H1 (cell line): ENCODE measurements around the gene WSCD2. TPM values are rescaled to one million over a fixed set of nuclear protein-coding genes. Genes with fewer than 3 reads are reported as not detected.

Experiments used
- CTCF ChIA-PET: fragments of 300-600 bp; sonication (Branson Sonifier 250); formaldehyde crosslinking; loops from one replicate; lab custom pipeline; 2021; ENCODE audit not compliant: partially characterized antibody; lab: Charles Lee
- POLR2A ChIA-PET: fragments of 300-600 bp; sonication (Branson Sonifier 250); formaldehyde crosslinking; loops from one replicate; lab custom pipeline; 2021; ENCODE audit warnings: inconsistent platforms; ENCODE audit not compliant: partially characterized antibody; lab: Charles Lee
- DNase-seq, 2 experiments: peaks; one replicate each; pipeline versions ENCODE4 v3.0.0 to v3.0.0-alpha.2; 2010 to 2022; ENCODE audit warnings: low spot score in 2 of 2, low read depth in 1 of 2, mixed read lengths in 1 of 2
- FAIRE-seq: peaks from 2 replicates; lab custom pipeline; 2011; peaks lifted over from hg19 to GRCh38; lab: Jason Lieb, UNC
- H2AFZ ChIP-seq: 2 replicates; pipeline ENCODE4 v1.8.1; 2012; ENCODE audit warnings: low read length, inconsistent platforms
- H2AK5ac ChIP-seq: 2 replicates; pipeline ENCODE4 v1.6.1; 2013; ENCODE audit warnings: low read depth, low read length
- H2BK120ac ChIP-seq: replicated peaks from 2 replicates; pipeline ENCODE3; 2013; ENCODE audit warnings: low read depth, low read length, inconsistent platforms
- H2BK12ac ChIP-seq: 2 replicates; pipeline ENCODE4 v1.6.1; 2013; ENCODE audit warnings: low read depth, low read length
- H2BK15ac ChIP-seq: 2 replicates; pipeline ENCODE4 v1.6.1; 2013; ENCODE audit warnings: low read length
- H2BK20ac ChIP-seq: 2 replicates; pipeline ENCODE4 v1.6.1; 2013; ENCODE audit warnings: low read length
- H2BK5ac ChIP-seq: 2 replicates; pipeline ENCODE4 v1.6.1; 2013; ENCODE audit warnings: low read depth, low read length
- H3K14ac ChIP-seq: 2 replicates; pipeline ENCODE4 v1.6.1; 2013; ENCODE audit warnings: inconsistent platforms; ENCODE audit not compliant: insufficient read length
- H3K18ac ChIP-seq: 2 replicates; pipeline ENCODE4 v1.6.1; 2013; ENCODE audit warnings: low read length; ENCODE audit errors: extremely low read depth
- H3K23ac ChIP-seq: 2 replicates; pipeline ENCODE4 v1.6.1; 2013; ENCODE audit warnings: inconsistent platforms; ENCODE audit not compliant: insufficient read length
- H3K23me2 ChIP-seq: 2 replicates; pipeline ENCODE4 v1.6.1; 2013; ENCODE audit warnings: low read depth, low read length
- H3K27ac ChIP-seq: 2 replicates; pipeline ENCODE4 v1.6.1; 2011; ENCODE audit warnings: low read depth, low read length, inconsistent platforms
- H3K27me3 ChIP-seq, 4 experiments: replicated peaks in 1 of 4; 1 replicate in 1 of 4; 2 replicates in 3 of 4; pipeline versions ENCODE4 v1.6.1 to v1.8.1; 2011 to 2013; ENCODE audit warnings: low read length in 3 of 4, mild to moderate bottlenecking in 3 of 4, inconsistent platforms in 2 of 4, mixed read lengths in 2 of 4, moderate library complexity in 1 of 4; ENCODE audit not compliant: control insufficient read depth in 3 of 4, insufficient read depth in 3 of 4; ENCODE audit errors: extremely low read depth in 1 of 4
- H3K36me3 ChIP-seq, 4 experiments: 2 replicates each; pipeline versions ENCODE4 v1.6.1 to v1.8.1; 2011 to 2013; ENCODE audit warnings: mild to moderate bottlenecking in 4 of 4, low read length in 3 of 4, moderate library complexity in 2 of 4, control low read depth in 1 of 4, inconsistent platforms in 1 of 4; ENCODE audit not compliant: insufficient read depth in 4 of 4, control insufficient read depth in 2 of 4
- H3K4ac ChIP-seq: replicated peaks from 2 replicates; pipeline ENCODE3; 2013; ENCODE audit warnings: low read length, low read depth, mixed read lengths, inconsistent platforms; ENCODE audit not compliant: insufficient read length
- H3K4me1 ChIP-seq, 4 experiments: replicated peaks in 1 of 4; 1 replicate in 1 of 4; 2 replicates in 3 of 4; pipeline versions ENCODE4 v1.6.1 to v1.8.1; 2011 to 2013; ENCODE audit warnings: low read length in 3 of 4, inconsistent platforms in 2 of 4, mixed read lengths in 1 of 4; ENCODE audit not compliant: insufficient read depth in 4 of 4, control insufficient read depth in 3 of 4
- H3K4me2 ChIP-seq, 2 experiments: 2 replicates each; pipeline versions ENCODE4 v1.6.1 to v1.8.1; 2011 to 2013; ENCODE audit warnings: low read depth in 2 of 2, low read length in 2 of 2, control low read depth in 1 of 2, inconsistent platforms in 1 of 2, mild to moderate bottlenecking in 1 of 2; ENCODE audit not compliant: insufficient read depth in 1 of 2
- H3K4me3 ChIP-seq, 4 experiments: fragments of 200-600, 300-600 bp in 1 of 4; sonication (generic), shearing (Covaris generic), sonication (Bioruptor Twin) in 1 of 4; 2 replicates each; pipeline versions ENCODE4 v1.5.1 to v1.8.1; 2011 to 2016; ENCODE audit warnings: low read length in 4 of 4, low read depth in 3 of 4, control low read depth in 2 of 4, inconsistent platforms in 2 of 4, mild to moderate bottlenecking in 2 of 4, mixed read lengths in 1 of 4, moderate library complexity in 1 of 4; ENCODE audit not compliant: insufficient read depth in 2 of 4; ENCODE audit errors: extremely low read depth in 1 of 4
- H3K56ac ChIP-seq: replicated peaks from 2 replicates; pipeline ENCODE3; 2013; ENCODE audit warnings: low read depth, mild to moderate bottlenecking, mixed read lengths, low read length, inconsistent platforms; ENCODE audit not compliant: insufficient read length
- H3K79me1 ChIP-seq: 2 replicates; pipeline ENCODE4 v1.6.1; 2013; ENCODE audit warnings: low read depth, low read length, control low read depth
- H3K79me2 ChIP-seq, 2 experiments: 2 replicates each; pipeline versions ENCODE4 v1.6.1 to v1.8.1; 2012 to 2013; ENCODE audit warnings: low read length in 2 of 2, mild to moderate bottlenecking in 2 of 2, inconsistent platforms in 1 of 2; ENCODE audit not compliant: insufficient read depth in 2 of 2, control insufficient read depth in 1 of 2
- H3K9ac ChIP-seq, 4 experiments: replicated peaks in 1 of 4; 1 replicate in 1 of 4; 2 replicates in 3 of 4; pipeline versions ENCODE4 v1.6.1 to v1.8.1; 2011 to 2013; ENCODE audit warnings: low read depth in 3 of 4, low read length in 3 of 4, control low read depth in 2 of 4, mild to moderate bottlenecking in 2 of 4, moderate library complexity in 2 of 4, inconsistent platforms in 1 of 4; ENCODE audit errors: extremely low read depth in 1 of 4
- H3K9me3 ChIP-seq, 2 experiments: 2 replicates each; pipeline versions ENCODE4 v1.6.1 to v1.8.1; 2012 to 2013; ENCODE audit warnings: mild to moderate bottlenecking in 2 of 2, moderate library complexity in 2 of 2, control low read depth in 1 of 2, inconsistent platforms in 1 of 2, low read depth in 1 of 2, low read length in 1 of 2, mixed read lengths in 1 of 2; ENCODE audit not compliant: insufficient read depth in 2 of 2
- H4K20me1 ChIP-seq, 2 experiments: replicated peaks in 1 of 2; 2 replicates each; pipeline versions ENCODE3 to v1.8.1; 2011 to 2013; ENCODE audit warnings: inconsistent platforms in 2 of 2, low read length in 2 of 2, mild to moderate bottlenecking in 1 of 2; ENCODE audit not compliant: insufficient read depth in 2 of 2, control insufficient read depth in 1 of 2
- H4K5ac ChIP-seq: 2 replicates; pipeline ENCODE4 v1.6.1; 2013; ENCODE audit warnings: low read length, low read depth, mixed read lengths, inconsistent platforms; ENCODE audit not compliant: insufficient read length
- H4K8ac ChIP-seq: 2 replicates; pipeline ENCODE4 v1.8.0; 2013; ENCODE audit warnings: mild to moderate bottlenecking, moderate library complexity, low read length, inconsistent platforms; ENCODE audit not compliant: insufficient read depth; ENCODE audit errors: extremely low read depth
- H4K91ac ChIP-seq: replicated peaks from 2 replicates; pipeline ENCODE3; 2013; ENCODE audit warnings: low read length, mixed read lengths, inconsistent platforms; ENCODE audit not compliant: insufficient read length
- JUND ChIP-seq: IDR thresholded peaks from 2 replicates; pipeline ENCODE4 v1.6.1; 2011; ENCODE audit warnings: mild to moderate bottlenecking, improper control_type of control experiment, low read length
- WGBS, 2 experiments: shearing (Covaris generic) in 1 of 2; methylation state at CpG; one replicate each; pipeline versions ENCODE4 v1.1.6 to v1.1.7; 2013 to 2015; ENCODE audit warnings: low lambda C conversion rate in 2 of 2, mixed read lengths in 2 of 2, inconsistent platforms in 1 of 2, low coverage in 1 of 2, missing lambda C conversion rate in 1 of 2; ENCODE audit not compliant: insufficient replicate concordance in 2 of 2, insufficient coverage in 1 of 2, insufficient read length in 1 of 2; ENCODE audit errors: extremely low coverage in 1 of 2, missing lambda C conversion rate in 1 of 2; 5-methylcytosine and 5-hydroxymethylcytosine counted together
- polyA plus RNA-seq, 7 experiments: library from polyadenylated mRNA; depleted of rRNA in 3 of 7; stranded (reverse) in 5 of 7; unstranded in 2 of 7; fragments of >200 nt in 5 of 7; fragments of 200-250 nt in 2 of 7; gene quantifications; 1 replicate in 5 of 7; 2 replicates in 1 of 7; 4 replicates in 1 of 7; pipeline versions ENCODE4 v1.2.1 to v1.2.3, GENCODE V29; 2011 to 2013; ENCODE audit warnings: missing spikeins in 2 of 7, mixed read lengths in 2 of 7
- total RNA-seq: library from RNA; stranded (reverse); fragmentation: NEBNext Ultra II Directional; extraction: Animal tissue kit (Norgen Biotek cat#: 25700); gene quantifications from 2 replicates; pipeline ENCODE4 v1.2.1, GENCODE V29; 2021

WSCD2 gene
- total and polyA plus RNA-seq, 2 of the 8 experiments (the other 6 are each of a cell fraction or from before 2014, with no cell fraction given), result 1.3 to 2.2 TPM

DNA sequence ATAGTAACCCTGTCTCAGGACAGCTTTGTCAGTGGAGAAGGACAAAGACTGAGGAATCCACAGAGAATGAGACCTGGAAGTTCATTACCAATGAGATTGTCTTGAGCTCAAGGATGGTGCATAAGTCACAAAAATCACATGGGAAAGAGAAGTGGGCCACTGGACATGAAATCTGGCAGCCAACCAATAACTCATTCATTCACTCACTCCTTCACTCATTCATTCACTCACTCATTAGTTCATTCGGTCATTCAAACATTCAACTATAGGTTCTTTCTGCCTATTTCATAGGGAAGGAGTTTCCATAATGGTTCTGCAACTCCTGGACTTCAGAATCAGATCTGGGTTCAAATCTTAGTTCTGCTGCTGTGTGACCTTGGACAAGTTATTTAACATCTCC lies 18.2 kb upstream of the WSCD2 start:
- FAIRE-seq (no peak), DNase-seq (no peak)
- Histone ChIP-seq H3K4ac (no peak overlapping the region), H3K36me3 (no peaks in the 10 kb centered on the region), H3K9me3 (no peaks in the 10 kb centered on the region), H3K79me1 (no peaks in the 10 kb centered on the region), H2BK15ac (peak overlapping the region; percentile 66; the same call in 1 of the 2 replicates), H2BK12ac (no peak overlapping the region), H4K5ac (no peak overlapping the region), H3K23ac (no peak overlapping the region), H2AFZ (no peak overlapping the region), H2BK20ac (no peak overlapping the region), H3K4me3 (no peak overlapping the region), H3K9ac (no peak overlapping the region), H2AK5ac (no peak overlapping the region), H3K27ac (no peak overlapping the region), H3K4me1 (peaks cover 4 to 15% (median 12%) of the 10 kb centered on the region in 4 experiments), H3K18ac (no peak overlapping the region), H4K8ac (no peak overlapping the region), H2BK5ac (no peak overlapping the region), H4K20me1 (no peaks in the 10 kb centered on the region), H3K4me2 (no peak overlapping the region), H3K14ac (no peak overlapping the region), H4K91ac (no peak overlapping the region), H3K79me2 (no peaks in the 10 kb centered on the region), H3K23me2 (no peaks in the 10 kb centered on the region; the same call in none of the 2 replicates), H3K56ac (no peak overlapping the region), H3K27me3 (no peaks in the 10 kb centered on the region), H2BK120ac (no peak overlapping the region)
- CTCF ChIA-PET, result interaction anchor here (0.6 to 1.4 kb wide), 4 partner anchors 10 to 83 kb away, joined by 3 to 4 read pairs (median 4); partner anchors contain the start of gene WSCD2
- POLR2A ChIA-PET, result no interaction called here
- no peak for TF ChIP-seq JUND
- WGBS, 2 experiments, result 100% methylated on average over 1 of the region's 1 CpG; no CpG with 5 or more reads in 1 of the 2 experiments
